HG02943 (cell line): Measurements from ENCODE around the gene NCOR2.
"Not testable (repeated sequence)": the region's sequence is repeated elsewhere in the genome, so short reads cannot be mapped to it uniquely, and the experiment has no call there.

Experiments
- ATAC-seq: cut with Tn5 transposase; IDR thresholded peaks from one replicate; pipeline ENCODE4 v1.9.1; 2021; ENCODE audit warnings: mild to moderate bottlenecking, low read depth, moderate library complexity; ENCODE audit not compliant: unreplicated experiment

The NCOR2 gene

GRCh38 chr12:124603100-124603541 is 35.7 kb upstream of the NCOR2 start:
- no peak for ATAC-seq

- no peak for ATAC-seq
These were observed 34.3 kb upstream of the NCOR2 start for GRCh38 chr12:124601706-124602105.

- ATAC-seq = no peak
These were observed 31.9 kb upstream of the NCOR2 start for GRCh38 chr12:124599074-124599999.

- no peak for ATAC-seq
These were observed 29.6 kb upstream of the NCOR2 start for GRCh38 chr12:124597041-124597440.

GRCh38 chr12:124595444-124595843 is 28.0 kb upstream of the NCOR2 start:
- no peak for ATAC-seq

GRCh38 chr12:124594851-124595250 is 27.4 kb upstream of the NCOR2 start:
- no peak for ATAC-seq

GRCh38 chr12:124593851-124594401 is 26.5 kb upstream of the NCOR2 start:
- no peak for ATAC-seq

- ATAC-seq = no peak
These were observed 25.8 kb upstream of the NCOR2 start for GRCh38 chr12:124593176-124593575.

GRCh38 chr12:124592481-124593160 is 25.2 kb upstream of the NCOR2 start:
- no peak for ATAC-seq

- ATAC-seq = no peak
These were observed 24.6 kb upstream of the NCOR2 start for GRCh38 chr12:124592050-124592449.

- ATAC-seq = no peak
These were observed 23.0 kb upstream of the NCOR2 start for GRCh38 chr12:124590447-124590846.

- no peak for ATAC-seq
These were observed 21.4 kb upstream of the NCOR2 start for GRCh38 chr12:124588751-124589267.

- no peak for ATAC-seq
These were observed 20.7 kb upstream of the NCOR2 start for GRCh38 chr12:124588018-124588634.

- ATAC-seq = no peak
These were observed 19.3 kb upstream of the NCOR2 start for GRCh38 chr12:124586756-124587155.

- not testable (repeated sequence) for ATAC-seq
These were observed 17.1 kb upstream of the NCOR2 start for GRCh38 chr12:124584494-124584893.

GRCh38 chr12:124583854-124584253 is 16.4 kb upstream of the NCOR2 start:
- ATAC-seq = no peak

GRCh38 chr12:124582108-124582424 is 14.7 kb upstream of the NCOR2 start:
- ATAC-seq = no peak

- no peak for ATAC-seq
These were observed 14.1 kb upstream of the NCOR2 start for GRCh38 chr12:124581307-124582107.

GRCh38 chr12:124579921-124580517 is 12.6 kb upstream of the NCOR2 start:
- ATAC-seq = no peak

- no peak for ATAC-seq
These were observed 11.4 kb upstream of the NCOR2 start for GRCh38 chr12:124578854-124579253.
